Ishikawa (cell line): ENCODE results near the gene SIRT2.

Experiments
- CEBPB ChIP-seq: IDR thresholded peaks from 2 replicates; pipeline ENCODE4 v1.6.1; 2012
- CREB1 ChIP-seq: IDR thresholded peaks from 2 replicates; pipeline ENCODE4 v1.6.1; 2012; ENCODE audit warnings: low read depth
- EGR1 ChIP-seq: IDR thresholded peaks from 2 replicates; pipeline ENCODE4 v1.6.1; 2012
- EP300 ChIP-seq: IDR thresholded peaks from 2 replicates; pipeline ENCODE4 v1.6.1; 2012; ENCODE audit warnings: borderline replicate concordance
- FOXM1 ChIP-seq: IDR thresholded peaks from 2 replicates; pipeline ENCODE4 v1.6.1; 2012; ENCODE audit warnings: low read depth, borderline replicate concordance
- MAX ChIP-seq: IDR thresholded peaks from 2 replicates; pipeline ENCODE4 v1.6.1; 2012
- NFIC ChIP-seq: IDR thresholded peaks from 2 replicates; pipeline ENCODE4 v1.6.1; 2012
- RAD21 ChIP-seq: IDR thresholded peaks from 2 replicates; pipeline ENCODE4 v1.6.1; 2012; ENCODE audit warnings: low read depth
- REST ChIP-seq: IDR thresholded peaks from 2 replicates; pipeline ENCODE4 v1.6.1; 2012; ENCODE audit warnings: low read depth, mild to moderate bottlenecking
- TAF1 ChIP-seq: IDR thresholded peaks from 2 replicates; pipeline ENCODE4 v1.6.1; 2012; ENCODE audit warnings: low read depth, mild to moderate bottlenecking
- TCF12 ChIP-seq: IDR thresholded peaks from 2 replicates; pipeline ENCODE4 v1.6.1; 2012; ENCODE audit warnings: low read depth
- TEAD4 ChIP-seq: IDR thresholded peaks from 2 replicates; pipeline ENCODE4 v1.6.1; 2012
- USF1 ChIP-seq: IDR thresholded peaks from 2 replicates; pipeline ENCODE4 v1.6.1; 2012
- YY1 ChIP-seq: IDR thresholded peaks from 2 replicates; pipeline ENCODE4 v1.6.1; 2012; ENCODE audit warnings: low read depth
- ZBTB7A ChIP-seq: IDR thresholded peaks from 2 replicates; pipeline ENCODE4 v1.6.1; 2012; ENCODE audit warnings: low read depth

Gene SIRT2

GRCh38 chr19:38870612-38871011 is 28.8 kb downstream of the SIRT2 start:
- TF ChIP-seq RAD21: no peak
- TF ChIP-seq TAF1: no peak
- no peak for TF ChIP-seq ZBTB7A
- TF ChIP-seq CREB1: no peak
- TF ChIP-seq TEAD4: no peak
- TF ChIP-seq CEBPB: no peak
- TF ChIP-seq REST: no peak
- TF ChIP-seq MAX: no peak
- TF ChIP-seq YY1: no peak
- no peak for TF ChIP-seq USF1
- no peak for TF ChIP-seq NFIC
- TF ChIP-seq FOXM1: no peak
- no peak for TF ChIP-seq EGR1
- no peak for TF ChIP-seq EP300
- no peak for TF ChIP-seq TCF12

- TF ChIP-seq CEBPB (no peak), ZBTB7A (0 out of 2 replicates have a peak, but pooled peaks have one; percentile 56), TAF1 (no peak), REST (no peak), EGR1 (0 out of 2 replicates have a peak, but pooled peaks have one; percentile 6), YY1 (no peak), USF1 (no peak), RAD21 (peak; percentile 48; the same call in 1 of the 2 replicates), EP300 (no peak), NFIC (no peak), MAX (peak; percentile 83), CREB1 (no peak), TEAD4 (no peak), FOXM1 (no peak), TCF12 (no peak)
Measured at GRCh38 chr19:38869836-38870607, 29.4 kb downstream of the SIRT2 start.

- TF ChIP-seq EP300 (no peak), ZBTB7A (no peak), FOXM1 (no peak), TEAD4 (no peak), MAX (no peak), REST (no peak), CEBPB (no peak), USF1 (no peak), RAD21 (no peak), TCF12 (no peak), TAF1 (no peak), YY1 (no peak), CREB1 (no peak), EGR1 (no peak), NFIC (no peak)
Measured at GRCh38 chr19:38869160-38869835, 30.1 kb downstream of the SIRT2 start.
